GM12801 (cell line): ENCODE results near the gene ZSWIM4.

Source experiments
- TF ChIP-seq, protein P1 (sequence below): IDR thresholded peaks from one replicate; pipeline ENCODE4 v1.5.1; 2011; ENCODE audit warnings: control low read depth; ENCODE audit not compliant: insufficient read length; ENCODE audit errors: extremely low read depth

The ZSWIM4 gene

DNA sequence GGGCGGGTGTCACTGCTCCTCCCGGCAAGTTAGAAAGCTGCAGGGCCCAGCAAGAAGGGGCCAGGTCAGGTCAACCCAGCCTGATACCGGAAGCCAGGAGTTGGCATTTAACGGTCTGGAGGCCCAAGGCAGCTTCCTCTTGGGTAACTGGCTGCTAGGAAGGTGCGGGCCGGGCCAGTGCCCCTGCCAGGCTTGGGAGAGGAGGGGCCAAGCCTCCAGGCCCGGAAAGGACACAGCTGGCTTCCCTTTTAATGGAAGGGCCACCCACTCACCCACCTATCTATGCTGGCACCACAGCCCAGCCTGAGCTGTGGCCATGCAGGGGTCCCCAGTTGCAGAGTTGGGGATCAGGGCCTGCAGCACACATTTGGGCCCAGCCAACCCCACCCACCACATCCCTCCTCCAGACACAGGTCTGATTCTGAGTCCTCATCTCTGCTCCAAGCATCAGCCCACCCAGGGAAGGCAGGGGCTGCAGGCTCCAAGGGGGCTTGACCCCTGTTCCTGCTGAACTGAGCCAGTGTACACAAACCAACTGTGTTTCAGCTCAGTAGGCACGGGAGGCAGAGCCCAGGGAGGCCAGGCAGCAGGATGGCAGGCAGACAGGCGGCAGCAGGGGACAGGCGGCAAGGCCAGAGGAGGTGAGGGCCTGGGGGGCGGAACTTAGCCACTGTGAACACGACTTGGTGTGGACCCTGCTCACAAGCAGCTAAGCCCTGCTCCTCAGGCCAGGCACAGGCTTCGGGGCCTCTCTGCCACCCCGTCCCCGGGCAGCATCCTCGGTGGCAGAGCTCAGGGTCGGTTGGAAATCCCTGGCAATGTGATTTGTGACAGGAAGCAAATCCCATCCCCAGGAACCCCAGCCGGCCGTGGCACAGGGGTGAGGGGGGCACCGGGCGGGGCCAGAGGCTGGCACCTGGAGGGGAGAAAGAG is 40.8 kb downstream of the ZSWIM4 start:
- TF ChIP-seq, protein P1, sequence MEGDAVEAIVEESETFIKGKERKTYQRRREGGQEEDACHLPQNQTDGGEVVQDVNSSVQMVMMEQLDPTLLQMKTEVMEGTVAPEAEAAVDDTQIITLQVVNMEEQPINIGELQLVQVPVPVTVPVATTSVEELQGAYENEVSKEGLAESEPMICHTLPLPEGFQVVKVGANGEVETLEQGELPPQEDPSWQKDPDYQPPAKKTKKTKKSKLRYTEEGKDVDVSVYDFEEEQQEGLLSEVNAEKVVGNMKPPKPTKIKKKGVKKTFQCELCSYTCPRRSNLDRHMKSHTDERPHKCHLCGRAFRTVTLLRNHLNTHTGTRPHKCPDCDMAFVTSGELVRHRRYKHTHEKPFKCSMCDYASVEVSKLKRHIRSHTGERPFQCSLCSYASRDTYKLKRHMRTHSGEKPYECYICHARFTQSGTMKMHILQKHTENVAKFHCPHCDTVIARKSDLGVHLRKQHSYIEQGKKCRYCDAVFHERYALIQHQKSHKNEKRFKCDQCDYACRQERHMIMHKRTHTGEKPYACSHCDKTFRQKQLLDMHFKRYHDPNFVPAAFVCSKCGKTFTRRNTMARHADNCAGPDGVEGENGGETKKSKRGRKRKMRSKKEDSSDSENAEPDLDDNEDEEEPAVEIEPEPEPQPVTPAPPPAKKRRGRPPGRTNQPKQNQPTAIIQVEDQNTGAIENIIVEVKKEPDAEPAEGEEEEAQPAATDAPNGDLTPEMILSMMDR = no peak

DNA sequence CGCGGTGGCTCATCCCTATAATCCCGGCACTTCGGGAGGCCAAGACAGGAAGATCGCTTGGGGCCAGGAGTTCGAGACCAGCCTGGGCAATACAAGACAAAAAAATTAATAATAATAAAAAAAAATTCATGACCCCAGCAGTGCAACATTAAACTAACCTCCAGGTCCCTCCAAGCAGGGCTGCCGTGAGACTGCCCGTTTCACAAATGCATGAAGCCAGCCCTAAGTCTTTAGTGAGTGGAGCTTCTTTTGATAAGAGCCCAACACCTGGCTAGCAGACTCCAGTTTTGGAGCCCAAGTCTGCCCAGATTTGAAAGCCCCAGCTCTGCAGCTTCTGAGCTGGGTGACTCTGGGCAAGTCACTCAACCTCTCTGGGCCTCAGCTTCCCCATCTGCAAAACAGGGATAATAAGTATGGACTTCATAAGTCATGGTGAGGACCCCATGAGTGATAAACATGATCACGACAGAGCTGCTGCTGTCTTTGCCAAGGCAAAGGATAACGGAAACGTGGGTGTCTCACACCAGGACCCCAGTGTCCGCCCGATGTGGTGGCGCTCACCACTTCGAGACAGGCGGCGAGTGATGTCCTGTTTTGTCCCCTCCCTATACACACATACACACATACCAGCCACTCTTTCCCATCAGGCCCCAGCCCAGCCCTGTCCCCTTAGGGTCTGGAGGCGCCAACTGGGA is 43.3 kb downstream of the ZSWIM4 start:
- TF ChIP-seq, protein P1 = no peak

DNA sequence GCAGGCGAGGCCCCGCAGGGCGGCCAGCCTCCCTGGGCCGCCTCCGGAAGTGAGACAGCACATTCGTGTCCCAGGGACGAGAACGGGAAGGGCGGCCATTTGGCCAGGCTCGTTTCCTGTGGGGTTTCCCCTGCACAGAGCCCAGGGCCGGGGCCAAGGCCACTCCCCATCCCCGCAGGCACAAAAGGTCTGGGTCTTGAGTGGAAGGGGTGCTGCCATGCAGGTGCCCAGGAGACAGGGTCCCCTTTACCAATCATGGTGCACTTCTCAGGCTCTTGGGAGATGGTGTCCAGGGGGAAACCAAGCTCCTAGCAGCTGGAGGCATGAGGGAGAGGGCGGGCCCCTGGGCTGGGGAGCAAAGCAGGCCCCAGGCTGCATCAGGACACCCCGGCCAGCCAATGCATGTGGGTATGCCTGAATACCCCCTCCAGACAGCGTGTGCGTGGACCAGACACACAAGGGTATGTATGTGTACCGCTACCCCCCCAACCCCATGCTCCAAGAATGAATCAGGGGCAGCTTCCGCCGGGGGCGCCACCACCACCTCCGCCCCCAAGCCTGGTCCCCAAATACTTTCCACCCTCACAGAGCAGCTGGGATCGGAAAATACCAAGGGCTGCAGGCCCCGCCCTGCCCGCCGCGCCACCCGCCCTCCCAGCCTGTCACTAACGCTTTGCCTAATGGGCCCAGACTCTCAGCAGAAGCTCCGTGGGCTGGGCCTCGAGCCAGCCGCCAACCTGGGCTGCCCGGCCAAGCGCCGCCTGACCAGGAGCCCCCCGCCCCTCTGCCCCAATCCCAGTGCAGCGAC is 44.1 kb downstream of the ZSWIM4 start:
- TF ChIP-seq, protein P1 = no peak

DNA sequence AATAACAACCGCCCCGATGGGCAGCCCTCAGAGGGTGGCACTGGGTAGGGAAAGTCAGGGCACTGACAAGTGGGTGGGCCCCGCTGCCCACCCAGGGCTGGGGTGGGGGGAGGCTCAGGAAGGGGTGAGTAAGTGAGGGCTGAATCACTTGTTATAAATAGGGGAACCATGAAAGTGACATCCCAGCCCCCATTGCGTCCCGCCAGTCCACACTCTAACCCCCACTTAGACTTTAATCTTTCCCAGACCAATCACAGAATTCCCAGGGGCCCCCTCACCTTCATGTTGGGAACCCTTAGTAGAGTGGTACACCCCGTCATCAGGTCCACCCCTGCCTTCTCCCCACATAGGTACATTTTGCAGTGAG is 44.7 kb downstream of the ZSWIM4 start:
- TF ChIP-seq, protein P1 = no peak

DNA sequence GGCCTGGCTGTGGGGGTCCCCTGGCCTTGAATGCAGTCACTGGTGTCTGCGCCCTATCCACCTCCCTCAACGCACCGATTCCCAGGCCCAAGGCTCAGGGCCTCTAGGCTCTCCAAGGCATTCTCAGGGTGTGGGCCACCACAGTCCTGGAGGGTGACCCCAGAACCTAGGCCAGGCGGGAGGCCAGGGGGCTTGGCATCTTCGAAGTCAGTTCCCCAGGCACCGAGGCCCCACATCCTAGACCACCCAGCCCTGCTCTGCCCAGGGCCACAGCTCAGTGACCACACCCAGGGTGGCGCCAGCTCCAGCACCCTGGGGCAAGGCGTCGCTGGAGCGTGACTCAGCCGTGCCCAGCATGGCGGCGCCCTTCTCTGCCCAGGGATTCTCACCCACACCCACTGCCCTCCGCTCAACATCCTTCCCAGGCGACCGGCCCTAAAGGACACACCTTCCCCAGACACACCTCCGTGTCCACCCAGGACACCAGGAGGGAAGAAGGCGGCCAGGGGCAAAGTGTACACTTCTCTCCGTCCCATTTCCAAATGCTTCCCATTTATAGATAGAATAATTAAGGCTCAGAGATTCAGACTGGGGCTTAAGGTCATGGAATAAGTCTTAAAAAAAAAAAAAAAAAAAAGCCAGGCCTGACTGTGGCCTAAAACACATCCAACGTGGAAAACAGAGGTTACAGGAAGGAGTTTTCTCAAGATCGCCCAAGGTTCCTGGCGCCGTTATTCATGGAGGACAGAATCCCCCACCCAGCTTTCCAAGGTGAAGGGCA is 45.3 kb downstream of the ZSWIM4 start:
- TF ChIP-seq, protein P1 = no peak

DNA sequence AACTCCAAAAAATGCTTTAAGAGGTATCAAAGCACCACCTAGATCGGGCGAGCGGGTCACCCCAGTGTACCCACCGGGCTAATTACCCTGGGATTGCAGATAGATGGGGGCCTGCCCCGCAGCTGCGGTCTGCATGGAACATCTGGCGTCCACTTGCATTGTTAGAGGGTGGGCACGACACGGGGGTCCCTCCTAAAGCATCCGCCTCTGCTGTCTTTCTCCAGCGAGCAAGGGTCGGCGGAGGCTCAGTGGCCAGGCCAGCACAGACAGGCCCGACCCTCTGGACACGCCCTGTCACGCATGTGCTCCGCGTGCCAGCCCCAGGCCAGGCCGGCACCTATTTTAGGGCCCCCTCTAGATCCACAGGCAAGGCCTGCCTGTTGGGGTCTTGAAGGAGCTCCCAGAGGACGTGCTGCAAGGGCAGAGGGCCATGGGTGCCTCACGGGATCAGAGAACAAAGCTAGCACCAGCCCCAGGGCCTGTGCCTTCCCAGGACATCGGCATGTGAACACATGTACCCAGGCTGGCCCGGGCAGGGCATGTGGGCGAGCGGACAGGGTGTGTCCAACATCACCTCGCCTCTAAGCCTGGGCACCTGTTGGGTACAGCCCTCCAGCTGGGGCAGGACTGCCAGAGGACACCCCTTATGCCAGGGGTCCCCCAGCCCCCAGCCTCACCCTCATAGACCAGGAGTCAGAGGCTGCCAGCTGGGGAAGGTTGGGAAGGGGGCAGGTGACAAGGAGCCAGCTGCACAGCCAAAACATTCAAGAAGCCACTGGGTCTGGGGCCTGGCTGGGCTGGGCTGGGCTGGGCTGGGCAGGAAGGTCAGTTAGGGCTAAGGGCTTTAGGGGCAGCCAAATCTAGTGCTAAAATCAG is 46.1 kb downstream of the ZSWIM4 start:
- TF ChIP-seq, protein P1 = no peak
